PC-9 (cell line): ENCODE data around the gene HHLA2. TPM values are rescaled to one million over a fixed set of nuclear protein-coding genes. Genes with fewer than 3 reads are reported as not detected.

Experiments
- BruUV-seq: library from RNA; stranded (reverse); fragments of 400-500 nt; replicated peaks from 2 replicates; lab custom pipeline; 2021; lab: Mats Ljungman, UMichigan
- CTCF ChIA-PET: fragments of 300-600 bp; sonication (Branson Sonifier 250); formaldehyde crosslinking; loops from one replicate; lab custom pipeline; 2022; ENCODE audit warnings: antibody characterized with exemption; lab: Charles Lee
- POLR2A ChIA-PET: fragments of 300-600 bp; sonication (Branson Sonifier 250); formaldehyde crosslinking; loops from one replicate; lab custom pipeline; 2022; ENCODE audit warnings: antibody characterized with exemption; ENCODE audit not compliant: unreplicated experiment; lab: Charles Lee
- DNase-seq, 2 experiments: peaks; one replicate each; pipeline versions ENCODE4 v3.0.0 to v3.0.0-alpha.2; 2015 to 2022; ENCODE audit warnings: mixed read lengths in 1 of 2
- H2AFZ ChIP-seq: fragments of 200-600 bp; sonication (generic); 2 replicates; pipeline ENCODE4 v1.8.1; 2017; ENCODE audit warnings: antibody characterized with exemption
- H3F3A ChIP-seq: fragments of 200-600 bp; sonication (generic); 2 replicates; pipeline ENCODE4 v1.8.1; 2017; ENCODE audit warnings: antibody characterized with exemption, mild to moderate bottlenecking, low read depth; ENCODE audit not compliant: insufficient read depth
- H3K27ac ChIP-seq: fragments of 200-600 bp; sonication (generic); 2 replicates; pipeline ENCODE4 v1.6.1; 2016; ENCODE audit warnings: mixed run types
- H3K27me3 ChIP-seq: fragments of 200-600 bp; sonication (generic); 2 replicates; pipeline ENCODE4 v1.6.1; 2016; ENCODE audit warnings: low read depth, mixed run types; ENCODE audit not compliant: insufficient read depth
- H3K36me3 ChIP-seq: fragments of 200-600 bp; sonication (generic); 2 replicates; pipeline ENCODE4 v1.6.1; 2016; ENCODE audit warnings: low read depth, mixed run types
- H3K4me1 ChIP-seq: fragments of 200-600 bp; sonication (generic); replicated peaks from 2 replicates; pipeline ENCODE4 v1.6.1; 2016; ENCODE audit warnings: mixed run types; ENCODE audit not compliant: insufficient read depth
- H3K4me2 ChIP-seq: fragments of 200-600 bp; sonication (generic); 2 replicates; pipeline ENCODE4 v1.6.1; 2017; ENCODE audit warnings: mixed run types
- H3K4me3 ChIP-seq: fragments of 200-600 bp; sonication (generic); 2 replicates; pipeline ENCODE4 v1.6.1; 2016; ENCODE audit warnings: mixed run types
- H3K79me2 ChIP-seq: fragments of 200-600 bp; sonication (generic); 2 replicates; pipeline ENCODE4 v1.6.1; 2017; ENCODE audit warnings: low read depth, mixed run types
- H3K9me2 ChIP-seq: fragments of 200-600 bp; sonication (generic); 2 replicates; pipeline ENCODE4 v1.8.1; 2017; ENCODE audit warnings: mild to moderate bottlenecking; ENCODE audit not compliant: insufficient read depth
- H3K9me3 ChIP-seq: fragments of 200-600 bp; sonication (generic); 2 replicates; pipeline ENCODE4 v1.8.1; 2016; ENCODE audit warnings: low read depth; ENCODE audit not compliant: insufficient read depth
- H4K20me1 ChIP-seq: fragments of 200-600 bp; sonication (generic); 2 replicates; pipeline ENCODE4 v1.8.1; 2017; ENCODE audit not compliant: insufficient read depth
- EZH2 ChIP-seq: fragments of 200-600 bp; sonication (generic); IDR thresholded peaks from 2 replicates; pipeline ENCODE4 v1.8.0; 2017; ENCODE audit warnings: antibody characterized with exemption, low read depth
- intact Hi-C: fragments of 100-400 bp; cut with micrococcal nuclease; formaldehyde crosslinking; loops from one replicate; pipeline ENCODE4 v1.10.0; 2022; ENCODE audit not compliant: unreplicated experiment
- total RNA-seq: library from RNA; stranded (reverse); gene quantifications from 2 replicates; pipeline ENCODE4 v1.2.3, GENCODE V29; 2021
- TF ChIP-seq, protein P1 (sequence below): fragments of 200-600 bp; sonication (generic); conservative IDR thresholded peaks from 2 replicates; pipeline ENCODE4 v1.6.1; 2017; ENCODE audit warnings: mixed run types, antibody characterized with exemption, mild to moderate bottlenecking, moderate library complexity

HHLA2 gene
- total RNA-seq, 1 experiment from 2014 or later, result not detected

DNA sequence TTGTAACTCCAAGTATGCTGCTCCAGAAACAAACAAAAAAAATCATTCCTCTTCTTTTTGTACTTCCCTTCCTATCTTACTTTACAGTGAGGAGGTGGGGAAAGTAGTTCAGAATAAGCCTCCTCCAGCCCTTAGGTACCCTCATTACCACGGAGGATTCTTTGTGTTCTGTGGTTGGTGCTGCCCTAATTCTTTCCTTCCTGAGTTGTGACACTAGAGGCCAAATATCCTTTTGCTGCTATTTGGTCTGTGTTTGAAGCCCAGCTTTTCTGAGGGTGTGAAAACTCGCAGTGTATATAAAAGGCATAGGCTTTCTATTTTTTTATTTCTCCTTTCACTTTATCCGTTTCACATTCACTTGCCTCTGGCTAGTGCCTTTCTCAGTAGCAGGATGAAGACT is 98.2 kb downstream of the HHLA2 start:
- Histone ChIP-seq H3F3A (no peaks in the 10 kb centered on the region), H3K4me2 (no peak overlapping the region), H3K27me3 (no peaks in the 10 kb centered on the region), H4K20me1 (no peaks in the 10 kb centered on the region), H3K9me3 (no peaks in the 10 kb centered on the region), H3K27ac (no peak overlapping the region), H3K4me1 (no peaks in the 10 kb centered on the region), H2AFZ (no peak overlapping the region), H3K9me2 (no peaks in the 10 kb centered on the region), H3K79me2 (no peaks in the 10 kb centered on the region), H3K4me3 (no peak overlapping the region), H3K36me3 (no peaks in the 10 kb centered on the region)
- no peak for TF ChIP-seq EZH2
- TF ChIP-seq, protein P1, sequence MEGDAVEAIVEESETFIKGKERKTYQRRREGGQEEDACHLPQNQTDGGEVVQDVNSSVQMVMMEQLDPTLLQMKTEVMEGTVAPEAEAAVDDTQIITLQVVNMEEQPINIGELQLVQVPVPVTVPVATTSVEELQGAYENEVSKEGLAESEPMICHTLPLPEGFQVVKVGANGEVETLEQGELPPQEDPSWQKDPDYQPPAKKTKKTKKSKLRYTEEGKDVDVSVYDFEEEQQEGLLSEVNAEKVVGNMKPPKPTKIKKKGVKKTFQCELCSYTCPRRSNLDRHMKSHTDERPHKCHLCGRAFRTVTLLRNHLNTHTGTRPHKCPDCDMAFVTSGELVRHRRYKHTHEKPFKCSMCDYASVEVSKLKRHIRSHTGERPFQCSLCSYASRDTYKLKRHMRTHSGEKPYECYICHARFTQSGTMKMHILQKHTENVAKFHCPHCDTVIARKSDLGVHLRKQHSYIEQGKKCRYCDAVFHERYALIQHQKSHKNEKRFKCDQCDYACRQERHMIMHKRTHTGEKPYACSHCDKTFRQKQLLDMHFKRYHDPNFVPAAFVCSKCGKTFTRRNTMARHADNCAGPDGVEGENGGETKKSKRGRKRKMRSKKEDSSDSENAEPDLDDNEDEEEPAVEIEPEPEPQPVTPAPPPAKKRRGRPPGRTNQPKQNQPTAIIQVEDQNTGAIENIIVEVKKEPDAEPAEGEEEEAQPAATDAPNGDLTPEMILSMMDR, result no peak
- BruUV-seq, result no TSS peak
- intact Hi-C loops, result no loop called here
- POLR2A ChIA-PET, result no interaction called here
- no peak for DNase-seq
- CTCF ChIA-PET, result no interaction called here

- intact Hi-C loops, result no loop called here
- H3K4me2 ChIP-seq, result no peak overlapping the region
- H3F3A ChIP-seq, result no peaks in the 10 kb centered on the region
- no peaks in the 10 kb centered on the region for H3K36me3 ChIP-seq
- H3K27me3 ChIP-seq, result no peaks in the 10 kb centered on the region
- BruUV-seq, result no TSS peak
- CTCF ChIA-PET, result no interaction called here
- no peak overlapping the region for H2AFZ ChIP-seq
- no peaks in the 10 kb centered on the region for H3K4me1 ChIP-seq
- POLR2A ChIA-PET, result no interaction called here
- DNase-seq, result no peak
- TF ChIP-seq EZH2, result no peak
- TF ChIP-seq, protein P1, result no peak
- H3K9me2 ChIP-seq, result no peaks in the 10 kb centered on the region
- no peaks in the 10 kb centered on the region for H4K20me1 ChIP-seq
- H3K27ac ChIP-seq, result no peak overlapping the region
- no peaks in the 10 kb centered on the region for H3K9me3 ChIP-seq
- no peak overlapping the region for H3K4me3 ChIP-seq
- no peaks in the 10 kb centered on the region for H3K79me2 ChIP-seq
Measured at GRCh38 chr3:108396336-108396735, 100.0 kb downstream of the HHLA2 start.

DNA sequence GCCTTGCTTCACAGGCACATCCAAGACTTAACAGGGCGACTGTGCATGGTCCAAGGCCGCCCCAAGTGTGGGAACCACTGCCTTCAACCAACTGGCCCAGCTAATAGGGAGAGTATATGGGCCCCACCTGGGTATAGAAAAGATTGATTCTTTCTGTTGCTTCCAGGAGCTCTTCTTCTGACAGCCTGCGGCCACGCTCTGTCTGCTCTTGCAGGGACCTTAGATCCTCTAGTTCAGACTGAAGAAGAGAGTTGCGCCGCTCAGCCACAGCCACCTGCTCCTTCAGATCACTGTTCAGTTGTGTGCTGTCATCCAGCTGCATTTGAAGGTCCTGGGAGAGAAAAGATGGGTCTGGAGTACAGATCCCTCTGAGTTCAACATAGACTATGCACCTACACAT is 102.2 kb downstream of the HHLA2 start:
- Histone ChIP-seq H3K4me3 (no peak overlapping the region), H3K79me2 (no peaks in the 10 kb centered on the region), H3K27ac (no peak overlapping the region), H4K20me1 (no peaks in the 10 kb centered on the region), H3K9me3 (no peaks in the 10 kb centered on the region), H3K4me2 (no peak overlapping the region), H2AFZ (no peak overlapping the region), H3F3A (no peaks in the 10 kb centered on the region), H3K27me3 (no peaks in the 10 kb centered on the region), H3K36me3 (no peaks in the 10 kb centered on the region), H3K9me2 (no peaks in the 10 kb centered on the region), H3K4me1 (no peaks in the 10 kb centered on the region)
- TF ChIP-seq EZH2, result no peak
- TF ChIP-seq, protein P1, result no peak
- POLR2A ChIA-PET, result no interaction called here
- BruUV-seq, result no TSS peak
- DNase-seq, result no peak
- intact Hi-C loops, result no loop called here
- CTCF ChIA-PET, result interaction anchor here (0.6 kb wide), 1 partner anchor 553 kb away, joined by 3 read pairs; no protein-coding TSS in a partner anchor
